Subcutaneous preadipocyte (primary cell): ENCODE data around the gene RALGAPB. TPM values are rescaled to one million over a fixed set of nuclear protein-coding genes. Genes with fewer than 3 reads are reported as not detected.

Source experiments
- small RNA-seq: library from RNA; depleted of rRNA; stranded (forward); fragments of <200 nt; gene quantifications from one replicate; pipeline ENCODE3, GENCODE V24; 2012
- total RNA-seq: library from RNA; depleted of rRNA; stranded (reverse); fragments of >200 nt; gene quantifications from 2 replicates; pipeline ENCODE4 v1.2.3, GENCODE V29; 2012

Gene RALGAPB
- 26.5 and 37.7 TPM in 2 replicates for total RNA-seq

DNA sequence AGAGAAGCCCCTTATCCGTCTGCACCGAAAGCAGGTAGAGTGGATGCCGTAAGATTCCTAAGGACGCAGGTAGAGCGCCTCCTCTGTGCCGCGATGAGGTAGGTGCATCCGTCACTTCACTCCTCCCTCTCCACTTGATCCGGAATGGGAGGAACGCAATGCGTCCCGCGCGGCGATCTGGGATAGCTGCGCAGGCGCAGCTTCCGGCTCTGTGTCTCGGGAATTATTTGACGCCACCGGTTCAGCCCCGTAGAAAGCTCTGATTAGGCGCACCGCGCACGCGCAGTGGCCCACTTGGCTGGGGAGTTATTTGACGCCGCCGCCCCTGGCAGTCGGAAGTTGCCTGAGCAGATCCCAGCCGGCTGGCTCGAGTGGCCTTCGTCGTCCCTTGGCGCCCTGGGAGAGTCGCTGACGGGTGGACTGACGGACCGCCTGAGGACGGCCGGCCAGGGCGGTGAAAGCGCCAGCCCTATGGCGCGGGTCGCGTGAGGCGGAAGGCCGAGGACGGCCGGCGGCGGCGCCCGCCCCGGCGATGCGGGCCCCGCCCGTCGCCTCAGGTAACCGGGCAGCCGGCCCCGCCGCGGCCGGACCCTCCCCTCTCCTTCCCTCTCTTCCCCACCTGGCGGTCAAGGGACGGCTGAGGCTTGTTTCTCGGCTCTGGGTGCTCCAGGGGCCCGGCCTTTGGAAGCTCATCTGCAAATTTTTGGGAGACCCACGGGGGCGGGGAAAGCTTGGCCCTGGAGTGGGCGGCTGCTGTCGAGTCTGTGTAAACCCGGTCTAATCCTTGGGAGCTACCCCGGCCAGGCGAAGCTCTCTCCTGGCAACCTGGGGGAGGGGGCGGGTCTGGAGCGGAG is at the start of gene RALGAPB:
RALGAPB (plus strand) TSS at position 331 of the 854 bp plus-strand sequence. CDS start 15,590 bp downstream, outside the sequence.

DNA sequence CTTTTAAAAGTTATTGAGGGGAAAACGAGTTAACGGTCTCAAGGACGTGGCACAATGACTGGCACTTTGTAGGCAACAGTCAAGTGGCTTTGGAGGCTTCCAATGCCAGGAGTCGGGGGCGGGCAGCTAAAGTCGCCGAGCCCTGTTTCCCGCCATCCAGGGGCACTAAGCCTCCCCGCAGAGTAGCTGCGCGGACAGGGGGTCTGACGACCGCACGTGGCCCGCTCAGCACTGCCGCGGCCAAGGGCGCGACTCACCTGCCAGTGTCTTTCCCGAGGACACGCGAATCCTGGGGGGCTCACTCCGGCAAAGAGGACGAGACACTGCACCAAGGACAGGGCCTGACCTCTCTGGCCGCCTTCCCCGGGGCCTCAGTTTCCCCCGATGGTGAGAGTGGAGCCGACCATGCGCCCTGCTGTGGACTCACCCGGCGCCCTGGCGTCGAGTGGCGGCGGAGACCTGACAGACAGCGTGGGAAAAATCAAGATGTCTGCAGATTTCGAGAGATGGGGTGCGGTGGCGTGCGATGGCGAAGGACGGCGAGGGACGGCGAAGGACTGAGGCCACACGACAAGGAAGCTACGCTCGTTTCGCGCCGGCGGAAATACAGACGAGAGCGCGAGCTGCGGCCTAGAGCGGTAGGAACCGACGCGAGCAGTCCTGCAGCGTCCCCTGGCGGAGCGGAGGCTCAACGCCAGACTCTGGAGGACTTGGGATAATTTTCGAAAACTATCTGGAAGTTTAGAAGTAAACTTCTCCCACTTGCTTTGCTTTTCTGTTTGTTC is 37.7 kb upstream of the RALGAPB start, which contains the start of gene SNHG17:
SNHG17 (minus strand) TSS at position 559 of the 785 bp plus-strand sequence.

GRCh38 chr20:38581013-38581412 is 108.4 kb downstream of the RALGAPB start, which contains the start of gene ADIG:
Gene ADIG (plus strand): TSS chr20:38581197. CDS start chr20:38581251, 54 bp downstream.

DNA sequence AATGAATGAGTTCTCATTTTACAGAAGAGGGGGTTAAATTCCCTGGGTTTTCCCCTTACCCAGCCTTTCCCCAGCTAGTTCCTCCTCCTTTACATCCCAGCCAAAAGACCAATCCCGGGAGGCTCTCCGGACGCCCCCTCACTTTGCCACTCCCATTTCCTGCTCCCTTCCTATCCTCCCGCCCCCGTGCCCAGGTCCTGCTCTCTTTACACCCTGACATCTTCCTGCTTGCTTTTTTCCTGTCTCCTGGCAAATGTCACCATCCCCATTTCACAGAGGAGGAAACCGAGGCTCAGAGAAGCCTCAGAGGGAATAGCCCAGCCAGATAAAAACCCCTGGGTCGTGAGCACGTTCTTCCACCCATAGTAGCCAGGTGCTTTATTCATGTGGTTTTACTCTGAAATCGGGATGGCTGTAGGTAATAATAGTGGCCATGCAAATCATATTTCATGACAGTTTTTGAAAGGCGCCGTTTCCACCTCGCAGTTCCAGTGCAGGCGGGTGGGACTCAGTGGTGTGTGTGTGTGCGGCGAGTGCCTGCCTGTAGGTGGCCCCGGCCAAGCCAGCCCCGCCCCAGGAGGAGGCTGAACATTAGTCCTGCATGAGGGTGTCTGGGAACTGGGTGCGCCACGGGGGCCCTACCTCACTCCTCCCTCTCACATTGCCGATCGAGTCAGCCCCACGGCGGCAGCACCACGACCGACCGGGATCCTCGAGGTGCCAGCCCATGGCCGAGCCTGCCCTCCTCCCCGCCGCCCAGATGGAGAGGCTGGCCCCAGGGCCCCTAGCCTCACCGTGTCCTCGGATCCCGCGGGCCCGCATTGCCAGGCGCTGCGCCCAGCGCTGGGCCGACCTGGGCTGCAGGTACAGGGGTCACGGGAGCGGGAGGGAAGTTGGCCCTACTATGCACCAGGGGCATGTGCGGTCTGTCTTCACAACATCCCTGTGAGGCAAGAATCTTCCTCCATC is 128.9 kb downstream of the RALGAPB start, which contains the start of gene ARHGAP40:
ARHGAP40 (plus strand) TSS at position 594 of the 969 bp plus-strand sequence.

Small RNA genes lying within 50 kb of the gene (small RNA-seq; reads per million reads assigned to genes)
- not detected for gene MIR548O2
- gene RF00056, result not detected
- 31.1 reads per million, percentile 97 among the genes with 10 or more reads in this experiment for gene SNORA60
- gene SNORA71A, result 2,724 reads per million, percentile 100 among the genes with 10 or more reads in this experiment
- gene SNORA71B, result 2,599 reads per million, percentile 100 among the genes with 10 or more reads in this experiment
- gene SNORA71C, result 17.3 reads per million, percentile 97 among the genes with 10 or more reads in this experiment
- 32,978 reads per million, percentile 100 among the genes with 10 or more reads in this experiment for gene SNORA71D
- not detected for gene SNORA71E

Other genes starting within 250 kb of the RALGAPB start
- 0.37 and 0.39 TPM in 2 replicates for gene KIAA1755, start 212.1 kb upstream of the RALGAPB start, total RNA-seq
- not detected in 2 replicates for gene BPI, start 168.7 kb upstream of the RALGAPB start, total RNA-seq
- gene LBP, start 126.4 kb upstream of the RALGAPB start, total RNA-seq, result not detected in 2 replicates
- 8.1 and 16.2 TPM in 2 replicates for gene SNHG17, start 37.5 kb upstream of the RALGAPB start, total RNA-seq
- not detected in 2 replicates for gene ADIG, start 108.4 kb downstream of the RALGAPB start, total RNA-seq
- not detected in 2 replicates for gene ARHGAP40, start 129.0 kb downstream of the RALGAPB start, total RNA-seq